ENCODE measurements around the gene SLC7A5. TPM values are rescaled to one million over a fixed set of nuclear protein-coding genes. Genes with fewer than 3 reads are reported as not detected.

SLC7A5 gene
- total RNA-seq, 4 donors from 2014 or later, result 10.0 to 99.4 (median 61.1) TPM

GRCh38 chr16:87836844-87837581, 32.3 kb downstream of the SLC7A5 start:
- H3K9me3 ChIP-seq, result no peaks in the 10 kb centered on the region
- WGBS, result 71% methylated on average over 16 of the region's 17 CpGs
- no peaks in the 10 kb centered on the region for H3K4me1 ChIP-seq
- TF ChIP-seq POLR2A (IDR thresholded peaks at IDR 0.05) (no peak), POLR2AphosphoS5 (IDR thresholded peaks at IDR 0.05) (no peak), CTCF (IDR thresholded peaks at IDR 0.05) (no peak), EP300 (IDR thresholded peaks at IDR 0.05) (no peak)
- no peak for DNase-seq (ENCODE audit: low spot score in 2 of 2)
- no peak overlapping the region for H3K4me3 ChIP-seq
- no peak overlapping the region for H3K27ac ChIP-seq
- H3K36me3 ChIP-seq, result peaks cover 53% of the 10 kb centered on the region
- no peaks in the 10 kb centered on the region for H3K27me3 ChIP-seq

DNA sequence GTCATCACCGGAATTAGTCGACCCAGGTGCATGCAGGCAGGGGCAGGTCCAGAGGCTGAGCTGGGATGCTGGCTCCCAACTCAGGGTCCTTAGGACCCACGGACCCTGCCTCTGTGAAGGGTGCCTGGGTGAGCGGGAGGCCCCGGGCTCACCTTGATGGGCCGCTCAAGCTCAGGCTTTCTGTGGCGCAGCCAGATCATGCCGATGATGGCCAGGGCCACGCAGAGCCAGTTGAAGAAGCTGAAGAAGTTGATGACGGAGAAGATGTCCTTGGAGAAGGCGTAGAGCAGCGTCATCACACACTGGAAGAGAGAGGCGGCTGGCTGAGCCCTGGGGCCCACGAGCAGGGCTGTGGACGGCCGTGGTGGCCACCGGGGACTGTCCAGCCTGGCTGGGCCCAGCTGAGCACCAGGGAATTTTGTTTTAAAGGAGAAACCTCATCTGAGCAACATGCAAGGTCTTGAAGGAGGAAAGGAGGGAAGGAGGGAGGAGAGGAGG, 32.9 kb downstream of the SLC7A5 start:
- H3K27ac ChIP-seq, result no peak overlapping the region

GRCh38 chr16:87835882-87836331, 33.4 kb downstream of the SLC7A5 start:
- peaks cover 60% of the 10 kb centered on the region for H3K36me3 ChIP-seq
- DNase-seq (ENCODE audit: low spot score in 2 of 2), result no peak
- H3K4me3 ChIP-seq, result no peak overlapping the region
- no peaks in the 10 kb centered on the region for H3K9me3 ChIP-seq
- no peak for TF ChIP-seq POLR2A (IDR thresholded peaks at IDR 0.05)
- no peaks in the 10 kb centered on the region for H3K4me1 ChIP-seq
- WGBS, result 79% methylated on average over 10 of the region's 20 CpGs
- H3K27me3 ChIP-seq, result no peaks in the 10 kb centered on the region
- H3K27ac ChIP-seq, result no peak overlapping the region

More for the DNA sequence above, 32.9 kb downstream of the SLC7A5 start:
- Histone ChIP-seq H3K4me3 (no peak overlapping the region), H3K36me3 (peaks cover 57% of the 10 kb centered on the region), H3K9me3 (no peaks in the 10 kb centered on the region), H3K27me3 (no peaks in the 10 kb centered on the region), H3K4me1 (no peaks in the 10 kb centered on the region)
- 93% methylated on average over 11 of the region's 17 CpGs for WGBS
- TF ChIP-seq EP300 (IDR thresholded peaks at IDR 0.05) (no peak), POLR2A (IDR thresholded peaks at IDR 0.05) (no peak), POLR2AphosphoS5 (IDR thresholded peaks at IDR 0.05) (no peak), CTCF (IDR thresholded peaks at IDR 0.05) (no peak)
- DNase-seq (ENCODE audit: low spot score in 2 of 2), result no peak

DNA sequence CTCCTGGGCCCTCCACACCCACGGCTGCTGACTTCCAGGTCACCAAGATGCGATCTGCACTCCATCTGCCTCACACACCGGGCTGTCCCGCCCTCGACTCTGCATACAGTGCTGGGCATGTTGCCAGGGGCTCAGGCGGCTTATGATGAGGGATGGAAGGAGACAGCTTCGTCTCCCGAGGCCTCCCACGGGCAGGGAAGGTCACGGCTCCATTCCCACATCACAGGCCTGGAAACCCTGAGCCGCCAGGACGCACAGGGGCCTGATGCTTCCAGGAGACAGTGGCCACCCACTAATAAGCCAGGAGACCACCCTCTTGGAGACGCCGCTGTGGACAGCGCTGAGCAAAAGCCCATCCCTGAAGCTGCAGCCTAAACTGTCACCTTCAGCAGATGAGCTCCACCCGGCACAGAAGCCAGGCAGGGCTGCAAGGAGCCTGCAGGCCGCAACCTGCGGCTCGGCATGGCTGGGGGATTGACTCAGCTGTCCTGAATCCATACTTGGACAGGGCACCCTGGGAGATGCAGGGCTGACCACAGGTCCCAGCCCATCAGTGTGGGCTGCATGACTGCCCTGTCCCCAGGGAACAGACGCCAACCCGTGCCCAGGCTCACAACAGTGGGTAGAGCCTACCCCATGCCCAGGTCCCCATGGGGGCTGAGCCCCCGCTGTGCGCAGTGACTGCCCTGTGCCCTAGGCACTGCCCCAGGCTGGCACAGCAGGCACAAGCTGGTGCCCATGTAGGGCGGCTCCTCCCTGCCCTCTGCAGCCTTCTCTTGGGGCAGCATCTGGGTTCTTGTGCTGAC, 34.4 kb downstream of the SLC7A5 start:
- TF ChIP-seq POLR2A (IDR thresholded peaks at IDR 0.05) (no peak), EP300 (IDR thresholded peaks at IDR 0.05) (no peak), POLR2AphosphoS5 (IDR thresholded peaks at IDR 0.05) (no peak), CTCF (IDR thresholded peaks at IDR 0.05) (no peak)
- H3K4me3 ChIP-seq, result no peak overlapping the region

DNA sequence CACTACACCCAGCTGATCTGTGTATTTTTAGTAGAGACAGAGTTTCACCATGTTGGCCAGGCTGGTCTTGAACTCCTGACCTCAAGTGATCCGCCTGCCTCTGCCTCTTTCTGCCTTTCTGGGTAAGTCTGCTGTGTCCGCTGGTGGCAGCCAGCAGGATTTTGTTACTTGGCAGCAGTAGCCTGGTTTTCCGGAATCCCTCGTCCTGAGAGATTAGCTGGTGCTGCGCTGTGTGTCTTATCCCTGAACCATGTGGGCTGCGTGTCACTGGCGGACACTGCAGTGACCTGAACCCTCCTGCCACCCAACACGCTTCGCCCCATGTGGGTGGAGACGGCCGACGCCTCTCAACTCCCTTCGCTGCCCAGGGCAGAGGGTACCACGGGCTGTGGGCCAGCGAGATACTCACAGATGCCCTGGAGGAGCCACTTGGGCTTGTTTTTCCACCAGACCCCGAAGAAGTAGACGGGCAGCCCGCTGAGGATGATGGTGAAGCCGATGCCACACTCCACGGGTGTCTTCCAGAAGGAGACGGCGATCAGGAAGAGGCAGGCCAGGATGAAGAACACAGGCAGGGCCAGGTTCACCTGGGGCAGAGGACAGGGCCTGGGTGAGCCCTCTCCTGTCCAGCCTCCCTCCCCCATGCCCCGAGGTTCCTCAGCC, 35.2 kb downstream of the SLC7A5 start:
- Histone ChIP-seq H3K27me3 (no peaks in the 10 kb centered on the region), H3K36me3 (peaks cover 57% of the 10 kb centered on the region), H3K9me3 (no peaks in the 10 kb centered on the region), H3K4me1 (no peaks in the 10 kb centered on the region), H3K27ac (no peak overlapping the region), H3K4me3 (no peak overlapping the region)
- WGBS, result 80% methylated on average over 5 of the region's 23 CpGs
- no peak for DNase-seq (ENCODE audit: low spot score in 2 of 2)
- no peak for TF ChIP-seq POLR2A (IDR thresholded peaks at IDR 0.05)
- TF ChIP-seq POLR2AphosphoS5 (IDR thresholded peaks at IDR 0.05), result no peak
- TF ChIP-seq CTCF (IDR thresholded peaks at IDR 0.05), result no peak
- no peak for TF ChIP-seq EP300 (IDR thresholded peaks at IDR 0.05)

More for the DNA sequence above, 34.4 kb downstream of the SLC7A5 start:
- Histone ChIP-seq H3K27ac (no peak overlapping the region), H3K27me3 (no peaks in the 10 kb centered on the region), H3K4me1 (no peaks in the 10 kb centered on the region), H3K9me3 (no peaks in the 10 kb centered on the region), H3K36me3 (peaks cover 60% of the 10 kb centered on the region)
- WGBS, result 78% methylated on average over 3 of the region's 24 CpGs
- no peak for DNase-seq (ENCODE audit: low spot score in 2 of 2)
